ENCODE results near the gene CLP1. TPM values are rescaled to one million over a fixed set of nuclear protein-coding genes. Genes with fewer than 3 reads are reported as not detected.

CLP1 gene
- polyA plus RNA-seq, 3 donors, result 7.6 to 17.9 (median 12.9) TPM

DNA sequence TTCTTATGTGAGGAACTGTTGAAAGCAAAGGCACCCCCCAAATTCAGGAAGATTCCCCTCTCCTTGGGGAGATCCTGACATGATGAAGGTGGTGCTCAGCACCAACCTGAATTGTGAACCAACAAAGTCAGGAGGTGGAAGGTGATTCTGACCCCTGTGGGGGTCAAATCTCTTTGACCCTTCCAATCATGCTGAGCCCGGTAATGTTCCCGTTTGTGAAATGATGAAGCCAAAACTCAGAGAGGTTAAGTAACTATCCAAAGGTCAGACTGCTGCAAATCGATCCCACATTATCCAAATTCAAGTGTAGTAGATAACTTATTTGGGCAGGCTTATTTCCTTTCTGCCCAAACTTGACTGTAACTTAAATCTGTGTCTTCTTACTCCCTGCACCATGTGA is 41.0 kb upstream of the CLP1 start:
- 80% methylated on average over 1 of the region's 3 CpGs for WGBS (ENCODE audit: insufficient coverage)
- Histone ChIP-seq H4K20me1 (ENCODE audit: insufficient read depth, low read length) (no peaks in the 10 kb centered on the region), H3K27ac (ENCODE audit: low read depth in 1 of 2, low read length in 2 of 2) (no peak overlapping the region), H2AFZ (ENCODE audit: insufficient read depth, low read depth, low read length, poor library complexity, severe bottlenecking) (no peak overlapping the region), H3K36me3 (replicated peaks in 1 of 2; ENCODE audit: control insufficient read depth in 1 of 2, insufficient read depth in 2 of 2, low read length in 2 of 2) (no peaks in the 10 kb centered on the region), H3K4me3 (replicated peaks in 1 of 3; ENCODE audit: low read depth in 2 of 3, low read length in 3 of 3) (no peak overlapping the region), H3K4me1 (ENCODE audit: control insufficient read depth in 1 of 2, insufficient read depth in 2 of 2, low read length in 2 of 2) (no peaks in the 10 kb centered on the region), H3K79me2 (ENCODE audit: insufficient read depth, low read length) (no peaks in the 10 kb centered on the region), H3K9ac (ENCODE audit: insufficient read depth, low read length, poor library complexity, severe bottlenecking) (no peak overlapping the region), H3K27me3 (ENCODE audit: control insufficient read depth in 2 of 2, insufficient read depth in 2 of 2, low read length in 2 of 2) (no peaks in the 10 kb centered on the region), H3K9me3 (replicated peaks in 1 of 2; ENCODE audit: control insufficient read depth in 1 of 2, insufficient read depth in 1 of 2, low read length in 2 of 2) (peaks cover 8 to 9% of the 10 kb centered on the region in 2 donors), H3K4me2 (replicated peaks; ENCODE audit: extremely low read depth, low read length, poor library complexity, severe bottlenecking) (no peak overlapping the region)
- Mint-ChIP-seq H3K27me3 (ENCODE audit: low read depth in 3 of 3) (peaks cover 0 to 4% (median 2%) of the 10 kb centered on the region in 3 donors), H3K4me1 (no peaks in the 10 kb centered on the region), H3K36me3 (no peaks in the 10 kb centered on the region), H3K4me3 (no peak overlapping the region), H3K9me3 (peaks cover 5 to 19% (median 11%) of the 10 kb centered on the region in 7 donors), H3K27ac (peak overlapping the region in 1 of 7 donors; percentile 7)
- no peak for DNase-seq
- intact Hi-C loops (cut with micrococcal nuclease), result no loop called here
- TF ChIP-seq, protein P1, sequence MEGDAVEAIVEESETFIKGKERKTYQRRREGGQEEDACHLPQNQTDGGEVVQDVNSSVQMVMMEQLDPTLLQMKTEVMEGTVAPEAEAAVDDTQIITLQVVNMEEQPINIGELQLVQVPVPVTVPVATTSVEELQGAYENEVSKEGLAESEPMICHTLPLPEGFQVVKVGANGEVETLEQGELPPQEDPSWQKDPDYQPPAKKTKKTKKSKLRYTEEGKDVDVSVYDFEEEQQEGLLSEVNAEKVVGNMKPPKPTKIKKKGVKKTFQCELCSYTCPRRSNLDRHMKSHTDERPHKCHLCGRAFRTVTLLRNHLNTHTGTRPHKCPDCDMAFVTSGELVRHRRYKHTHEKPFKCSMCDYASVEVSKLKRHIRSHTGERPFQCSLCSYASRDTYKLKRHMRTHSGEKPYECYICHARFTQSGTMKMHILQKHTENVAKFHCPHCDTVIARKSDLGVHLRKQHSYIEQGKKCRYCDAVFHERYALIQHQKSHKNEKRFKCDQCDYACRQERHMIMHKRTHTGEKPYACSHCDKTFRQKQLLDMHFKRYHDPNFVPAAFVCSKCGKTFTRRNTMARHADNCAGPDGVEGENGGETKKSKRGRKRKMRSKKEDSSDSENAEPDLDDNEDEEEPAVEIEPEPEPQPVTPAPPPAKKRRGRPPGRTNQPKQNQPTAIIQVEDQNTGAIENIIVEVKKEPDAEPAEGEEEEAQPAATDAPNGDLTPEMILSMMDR (IDR thresholded peaks at IDR 0.05), result no peak

DNA sequence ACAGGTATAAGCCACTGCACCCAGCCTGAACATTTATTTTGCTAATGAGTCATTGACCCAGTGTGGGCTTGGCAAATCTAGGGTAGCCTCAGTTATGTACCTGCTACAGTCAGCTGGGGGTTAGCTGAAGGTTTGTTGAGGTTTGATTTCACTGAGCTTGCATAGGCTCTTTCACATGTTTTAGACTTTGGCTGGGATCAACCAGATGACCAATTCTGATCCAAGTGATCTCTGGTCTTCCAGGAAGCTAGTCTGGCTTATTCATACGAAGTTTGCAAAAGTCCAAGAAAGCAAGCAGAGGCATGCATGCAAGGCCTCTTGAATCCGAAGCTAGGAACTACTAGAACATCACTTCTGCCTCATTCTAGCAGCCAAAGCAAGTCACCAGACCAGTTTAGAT is 39.1 kb upstream of the CLP1 start:
- Histone ChIP-seq H3K36me3 (replicated peaks in 1 of 2; ENCODE audit: control insufficient read depth in 1 of 2, insufficient read depth in 2 of 2, low read length in 2 of 2) (no peaks in the 10 kb centered on the region), H3K9ac (ENCODE audit: insufficient read depth, low read length, poor library complexity, severe bottlenecking) (no peak overlapping the region), H3K4me2 (replicated peaks; ENCODE audit: extremely low read depth, low read length, poor library complexity, severe bottlenecking) (no peak overlapping the region), H3K27me3 (ENCODE audit: control insufficient read depth in 2 of 2, insufficient read depth in 2 of 2, low read length in 2 of 2) (no peaks in the 10 kb centered on the region), H3K9me3 (replicated peaks in 1 of 2; ENCODE audit: control insufficient read depth in 1 of 2, insufficient read depth in 1 of 2, low read length in 2 of 2) (peaks cover 8 to 9% of the 10 kb centered on the region in 2 donors), H3K79me2 (ENCODE audit: insufficient read depth, low read length) (no peaks in the 10 kb centered on the region), H3K27ac (ENCODE audit: low read depth in 1 of 2, low read length in 2 of 2) (no peak overlapping the region), H4K20me1 (ENCODE audit: insufficient read depth, low read length) (no peaks in the 10 kb centered on the region), H3K4me1 (ENCODE audit: control insufficient read depth in 1 of 2, insufficient read depth in 2 of 2, low read length in 2 of 2) (no peaks in the 10 kb centered on the region), H3K4me3 (replicated peaks in 1 of 3; ENCODE audit: low read depth in 2 of 3, low read length in 3 of 3) (no peak overlapping the region), H2AFZ (ENCODE audit: insufficient read depth, low read depth, low read length, poor library complexity, severe bottlenecking) (no peak overlapping the region)
- Mint-ChIP-seq H3K4me1 (no peaks in the 10 kb centered on the region), H3K27me3 (ENCODE audit: low read depth in 3 of 3) (peaks cover 0 to 4% (median 0%) of the 10 kb centered on the region in 3 donors), H3K36me3 (no peaks in the 10 kb centered on the region), H3K9me3 (peaks cover 7 to 29% (median 14%) of the 10 kb centered on the region in 7 donors), H3K4me3 (no peak overlapping the region), H3K27ac (no peak overlapping the region)
- no CpG with 5 or more reads among the region's 2 CpGs for whole genome bisulfite sequencing (ENCODE audit: insufficient coverage)
- TF ChIP-seq, protein P1 (IDR thresholded peaks at IDR 0.05), result no peak
- no peak for DNase-seq
- intact Hi-C loops (cut with micrococcal nuclease), result no loop called here
